ENCODE measurements around the gene CORT. TPM values are rescaled to one million over a fixed set of nuclear protein-coding genes. Genes with fewer than 3 reads are reported as not detected.

The CORT gene
- total RNA-seq, 1 donor from 2014 or later, result not detected

DNA sequence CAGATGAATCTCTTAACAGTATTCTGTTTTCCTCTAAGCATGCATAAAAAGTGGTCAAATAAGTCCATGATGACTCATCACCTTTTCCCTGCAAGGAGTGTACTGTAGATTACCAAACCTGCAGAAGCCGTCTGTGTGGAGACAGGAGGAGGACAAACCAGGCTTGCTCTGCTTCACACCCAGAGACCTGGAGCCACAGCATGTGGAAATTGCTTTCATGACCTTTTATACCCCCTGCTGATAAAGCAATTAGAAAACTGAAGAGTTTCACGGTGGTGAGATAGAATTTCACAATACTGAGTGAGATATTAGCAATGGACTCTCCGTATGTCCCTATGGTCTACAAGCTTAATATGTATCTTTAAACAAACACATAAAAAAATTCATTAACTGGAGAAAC, 9.4 kb downstream of the CORT start:
- H3K36me3 Mint-ChIP-seq (ENCODE audit: low read depth), result peaks cover 15% of the 10 kb centered on the region
- H3K4me3 Mint-ChIP-seq (ENCODE audit: unreplicated experiment), result no peak overlapping the region
- DNase-seq (ENCODE audit: low spot score), result no peak
- peaks cover 15% of the 10 kb centered on the region for H3K4me1 Mint-ChIP-seq (ENCODE audit: low read depth)
- TF ChIP-seq, protein P1, sequence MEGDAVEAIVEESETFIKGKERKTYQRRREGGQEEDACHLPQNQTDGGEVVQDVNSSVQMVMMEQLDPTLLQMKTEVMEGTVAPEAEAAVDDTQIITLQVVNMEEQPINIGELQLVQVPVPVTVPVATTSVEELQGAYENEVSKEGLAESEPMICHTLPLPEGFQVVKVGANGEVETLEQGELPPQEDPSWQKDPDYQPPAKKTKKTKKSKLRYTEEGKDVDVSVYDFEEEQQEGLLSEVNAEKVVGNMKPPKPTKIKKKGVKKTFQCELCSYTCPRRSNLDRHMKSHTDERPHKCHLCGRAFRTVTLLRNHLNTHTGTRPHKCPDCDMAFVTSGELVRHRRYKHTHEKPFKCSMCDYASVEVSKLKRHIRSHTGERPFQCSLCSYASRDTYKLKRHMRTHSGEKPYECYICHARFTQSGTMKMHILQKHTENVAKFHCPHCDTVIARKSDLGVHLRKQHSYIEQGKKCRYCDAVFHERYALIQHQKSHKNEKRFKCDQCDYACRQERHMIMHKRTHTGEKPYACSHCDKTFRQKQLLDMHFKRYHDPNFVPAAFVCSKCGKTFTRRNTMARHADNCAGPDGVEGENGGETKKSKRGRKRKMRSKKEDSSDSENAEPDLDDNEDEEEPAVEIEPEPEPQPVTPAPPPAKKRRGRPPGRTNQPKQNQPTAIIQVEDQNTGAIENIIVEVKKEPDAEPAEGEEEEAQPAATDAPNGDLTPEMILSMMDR (IDR thresholded peaks at IDR 0.05), result no peak
- H3K27ac Mint-ChIP-seq (ENCODE audit: unreplicated experiment), result peak overlapping the region; percentile 73
- H3K27me3 Mint-ChIP-seq (ENCODE audit: low read depth), result no peaks in the 10 kb centered on the region
- H3K9me3 Mint-ChIP-seq (ENCODE audit: low read depth), result no peaks in the 10 kb centered on the region

GRCh38 chr1:10467078-10467477, 17.2 kb downstream of the CORT start:
- no peaks in the 10 kb centered on the region for H3K27me3 Mint-ChIP-seq (ENCODE audit: low read depth)
- H3K4me1 Mint-ChIP-seq (ENCODE audit: low read depth), result peaks cover 11% of the 10 kb centered on the region
- H3K36me3 Mint-ChIP-seq (ENCODE audit: low read depth), result peaks cover 25% of the 10 kb centered on the region
- H3K27ac Mint-ChIP-seq (ENCODE audit: unreplicated experiment), result no peak overlapping the region
- TF ChIP-seq, protein P1 (IDR thresholded peaks at IDR 0.05), result no peak
- no peak for DNase-seq (ENCODE audit: low spot score)
- H3K4me3 Mint-ChIP-seq (ENCODE audit: unreplicated experiment), result no peak overlapping the region
- H3K9me3 Mint-ChIP-seq (ENCODE audit: low read depth), result no peaks in the 10 kb centered on the region

- H3K36me3 Mint-ChIP-seq (ENCODE audit: low read depth), result peaks cover 9% of the 10 kb centered on the region
- no peak overlapping the region for H3K27ac Mint-ChIP-seq (ENCODE audit: unreplicated experiment)
- no peak for DNase-seq (ENCODE audit: low spot score)
- no peaks in the 10 kb centered on the region for H3K9me3 Mint-ChIP-seq (ENCODE audit: low read depth)
- H3K4me3 Mint-ChIP-seq (ENCODE audit: unreplicated experiment), result no peak overlapping the region
- TF ChIP-seq, protein P1 (IDR thresholded peaks at IDR 0.05), result no peak
- H3K27me3 Mint-ChIP-seq (ENCODE audit: low read depth), result no peaks in the 10 kb centered on the region
- H3K4me1 Mint-ChIP-seq (ENCODE audit: low read depth), result peaks cover 28% of the 10 kb centered on the region
These were observed 20.2 kb downstream of the CORT start for GRCh38 chr1:10470043-10470442.

DNA sequence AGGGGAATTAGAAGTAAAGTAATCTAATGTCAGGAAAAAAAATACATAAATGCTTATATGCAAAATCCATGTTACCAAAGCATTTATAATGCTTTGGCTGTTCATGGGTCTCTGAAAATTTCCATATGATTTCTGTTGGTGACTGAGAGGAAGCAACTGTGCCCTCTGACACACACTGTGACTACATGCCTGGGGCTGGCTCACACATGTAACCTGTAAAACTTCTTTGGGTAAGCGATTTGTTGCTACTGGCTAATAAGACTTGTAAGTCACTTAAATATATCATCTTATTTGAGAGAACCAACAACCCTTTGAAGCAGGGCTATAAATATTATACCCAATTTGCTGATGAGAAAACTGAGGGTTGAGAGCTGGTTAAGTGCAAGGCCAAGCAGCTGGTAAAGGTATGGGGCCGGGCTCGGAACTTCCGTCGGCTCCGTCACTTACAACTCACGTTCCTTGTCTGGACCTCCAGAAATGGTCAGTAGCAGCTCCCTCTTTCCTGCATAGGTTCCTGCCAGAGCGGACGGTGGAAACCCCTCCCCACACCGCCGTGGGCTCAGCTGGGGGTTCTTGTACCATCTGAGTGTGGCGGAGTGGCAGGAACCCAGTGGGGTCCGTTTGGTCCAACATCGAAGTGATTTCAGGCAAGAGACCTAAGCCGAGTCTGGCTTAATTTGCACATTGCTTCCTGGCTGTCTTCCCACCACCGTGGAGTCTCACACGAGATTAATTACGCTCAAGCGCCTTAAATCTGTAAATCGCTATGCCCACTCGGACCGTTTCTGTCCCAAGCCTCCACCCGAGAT, 21.8 kb downstream of the CORT start:
- Mint-ChIP-seq H3K27me3 (ENCODE audit: low read depth) (no peaks in the 10 kb centered on the region), H3K27ac (ENCODE audit: unreplicated experiment) (peak overlapping the region; percentile 90), H3K9me3 (ENCODE audit: low read depth) (no peaks in the 10 kb centered on the region), H3K4me3 (ENCODE audit: unreplicated experiment) (peak overlapping the region; percentile 95), H3K4me1 (ENCODE audit: low read depth) (peaks cover 43% of the 10 kb centered on the region), H3K36me3 (ENCODE audit: low read depth) (peaks cover 9% of the 10 kb centered on the region)
- no peak for DNase-seq (ENCODE audit: low spot score)
- TF ChIP-seq, protein P1 (IDR thresholded peaks at IDR 0.05), result no peak

DNA sequence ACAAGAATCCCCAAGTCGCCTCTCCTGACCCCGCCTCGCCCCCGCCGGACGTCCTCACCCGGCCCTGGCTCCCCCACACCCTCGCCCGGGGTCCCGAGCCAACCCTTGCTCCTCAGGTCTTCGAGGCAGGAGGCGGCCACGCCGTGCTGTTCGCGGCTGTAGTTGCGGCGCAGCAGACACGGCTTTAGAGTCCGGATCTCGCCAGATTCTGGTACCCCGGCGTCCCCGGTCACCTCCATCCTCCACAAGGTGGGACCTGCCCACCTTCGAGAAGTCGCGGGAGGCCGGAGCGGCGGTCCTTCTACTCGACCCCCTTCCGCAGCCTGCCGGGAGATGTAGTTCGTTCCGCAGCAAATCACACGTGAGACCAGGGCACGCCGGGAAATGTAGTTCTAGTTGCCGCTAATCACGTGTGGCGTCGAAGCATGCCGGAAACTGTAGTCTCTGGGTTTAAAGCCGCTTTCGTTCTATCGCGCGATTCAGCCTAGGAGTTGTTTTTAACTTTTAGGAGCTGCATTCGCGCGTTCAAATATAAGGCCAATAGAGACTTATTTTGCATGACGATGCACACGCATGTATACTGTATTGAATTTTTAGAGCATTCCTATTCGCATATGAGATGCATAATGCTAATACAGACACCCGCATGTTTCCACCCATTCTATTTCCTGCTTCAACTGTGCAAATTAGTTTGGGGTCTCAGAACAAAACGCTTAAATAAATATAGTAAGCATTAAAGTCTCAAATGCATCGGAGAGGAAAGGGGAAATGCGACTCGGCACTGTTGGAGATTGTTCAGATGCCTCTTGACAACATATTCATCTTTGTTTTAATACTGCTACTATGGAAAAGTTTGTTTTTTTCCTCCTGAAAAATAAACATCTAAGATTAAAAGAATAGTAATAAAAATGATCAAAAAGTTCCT, 22.7 kb downstream of the CORT start, which contains the start of gene DFFA:
Gene DFFA (minus strand): TSS at position 310 of the 925 bp plus-strand sequence. CDS start 71 bp downstream, at position 239.
- peaks cover 45% of the 10 kb centered on the region for H3K4me1 Mint-ChIP-seq (ENCODE audit: low read depth)
- peak within 1 kb of the TSS; percentile 90 for H3K27ac Mint-ChIP-seq (ENCODE audit: unreplicated experiment)
- no peaks in the 10 kb centered on the region for H3K9me3 Mint-ChIP-seq (ENCODE audit: low read depth)
- no peaks in the 10 kb centered on the region for H3K27me3 Mint-ChIP-seq (ENCODE audit: low read depth)
- TF ChIP-seq, protein P1 (IDR thresholded peaks at IDR 0.05), result no peak
- DNase-seq (ENCODE audit: low spot score), result peak; percentile 97
- peaks cover 7% of the 10 kb centered on the region for H3K36me3 Mint-ChIP-seq (ENCODE audit: low read depth)
- H3K4me3 Mint-ChIP-seq (ENCODE audit: unreplicated experiment), result peak within 1 kb of the TSS; percentile 95

Measured in chondrocyte (in vitro differentiated cells).